ENCODE data around the gene POLR3E. TPM values are rescaled to one million over a fixed set of nuclear protein-coding genes. Genes with fewer than 3 reads are reported as not detected.

The POLR3E gene
- total RNA-seq, 1 donor from 2014 or later = 97.1 TPM

- intact Hi-C loops (cut with micrococcal nuclease) = no loop called here
- no peak for DNase-seq
- Mint-ChIP-seq H3K4me1 (no peaks in the 10 kb centered on the region), H3K9me3 (no peaks in the 10 kb centered on the region), H3K4me3 (no peak overlapping the region), H3K27ac (no peak overlapping the region), H3K27me3 (no peaks in the 10 kb centered on the region), H3K36me3 (ENCODE audit: low read depth) (peaks cover 92% of the 10 kb centered on the region)
- ChIA-PET POLR2A (interaction anchor here (0.6 kb wide), 1 partner anchor 13 kb away, joined by 4 read pairs; no protein-coding TSS in a partner anchor), CTCF (no interaction called here)
- no peak for TF ChIP-seq CTCF (IDR thresholded peaks at IDR 0.05)
- ATAC-seq (ENCODE audit: low read depth) = no peak
These were observed 27.0 kb downstream of the POLR3E start for GRCh38 chr16:22323959-22324786.

GRCh38 chr16:22324787-22325597 lies 27.8 kb downstream of the POLR3E start:
- no peak overlapping the region for H3K4me3 Mint-ChIP-seq
- no peaks in the 10 kb centered on the region for H3K27me3 Mint-ChIP-seq
- no peaks in the 10 kb centered on the region for H3K4me1 Mint-ChIP-seq
- ChIA-PET POLR2A (no interaction called here), CTCF (no interaction called here)
- DNase-seq (no peak), ATAC-seq (ENCODE audit: low read depth) (no peak)
- intact Hi-C loops (cut with micrococcal nuclease) = no loop called here
- H3K9me3 Mint-ChIP-seq = no peaks in the 10 kb centered on the region
- H3K27ac Mint-ChIP-seq = no peak overlapping the region
- peaks cover 92% of the 10 kb centered on the region for H3K36me3 Mint-ChIP-seq (ENCODE audit: low read depth)
- TF ChIP-seq CTCF (IDR thresholded peaks at IDR 0.05) = no peak

- ChIA-PET CTCF (no interaction called here), POLR2A (no interaction called here)
- intact Hi-C loops (cut with micrococcal nuclease) = no loop called here
- TF ChIP-seq CTCF (IDR thresholded peaks at IDR 0.05) = no peak
- Mint-ChIP-seq H3K36me3 (ENCODE audit: low read depth) (peaks cover 95% of the 10 kb centered on the region), H3K27ac (no peak overlapping the region), H3K4me3 (no peak overlapping the region), H3K4me1 (no peaks in the 10 kb centered on the region), H3K27me3 (no peaks in the 10 kb centered on the region), H3K9me3 (no peaks in the 10 kb centered on the region)
- ATAC-seq (ENCODE audit: low read depth) (no peak), DNase-seq (no peak)
These were observed 28.6 kb downstream of the POLR3E start for GRCh38 chr16:22325598-22326368.

- Mint-ChIP-seq H3K27me3 (no peaks in the 10 kb centered on the region), H3K4me3 (no peak overlapping the region), H3K27ac (no peak overlapping the region), H3K9me3 (no peaks in the 10 kb centered on the region), H3K36me3 (ENCODE audit: low read depth) (peaks cover 94% of the 10 kb centered on the region), H3K4me1 (no peaks in the 10 kb centered on the region)
- no peak for TF ChIP-seq CTCF (IDR thresholded peaks at IDR 0.05)
- POLR2A ChIA-PET = no interaction called here
- ATAC-seq (ENCODE audit: low read depth) (no peak), DNase-seq (no peak)
- intact Hi-C loops (cut with micrococcal nuclease) = no loop called here
- CTCF ChIA-PET = no interaction called here
These were observed 29.1 kb downstream of the POLR3E start for GRCh38 chr16:22326369-22326652.

Data from activated B cell treated with CpG ODN at 0.5 μM for 24 hours (primary cell).